ENCODE measurements around the gene RASGEF1B. TPM values are rescaled to one million over a fixed set of nuclear protein-coding genes. Genes with fewer than 3 reads are reported as not detected.

Gene RASGEF1B
- total RNA-seq, 1 donor from 2014 or later = 7.2 TPM

GRCh38 chr4:81508411-81509185, 36.9 kb upstream of the RASGEF1B start:
- no peak overlapping the region for H3K4me3 Mint-ChIP-seq
- TF ChIP-seq CTCF (IDR thresholded peaks at IDR 0.05; ENCODE audit: unreplicated experiment) = no peak
- no peaks in the 10 kb centered on the region for H3K9me3 Mint-ChIP-seq
- H3K4me1 Mint-ChIP-seq = peaks cover 42% of the 10 kb centered on the region
- no peaks in the 10 kb centered on the region for H3K36me3 Mint-ChIP-seq
- H3K27ac Mint-ChIP-seq = no peak overlapping the region
- no peaks in the 10 kb centered on the region for H3K27me3 Mint-ChIP-seq (ENCODE audit: low read depth)
- DNase-seq (ENCODE audit: low spot score in 2 of 2, unreplicated experiment in 2 of 2) = no peak

DNA sequence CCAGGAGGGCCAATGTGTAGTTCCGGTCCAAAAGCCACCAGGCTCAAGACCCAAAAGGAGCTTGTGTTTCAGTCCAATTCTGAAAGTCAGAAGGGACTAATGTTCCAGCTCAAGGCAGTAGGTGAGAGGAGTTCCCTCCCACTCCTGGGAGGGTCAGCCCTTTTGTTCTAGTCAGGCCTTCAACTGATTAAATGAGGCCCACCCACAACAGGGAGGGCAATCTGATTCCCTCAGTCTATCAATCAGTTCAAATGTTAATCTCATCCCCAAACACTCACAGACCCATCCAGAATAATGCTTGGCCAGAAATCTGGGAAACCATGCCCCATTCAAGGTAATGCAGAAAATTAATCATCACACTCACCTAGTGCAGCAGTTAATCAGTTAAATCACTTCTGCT, 35.8 kb upstream of the RASGEF1B start:
- Mint-ChIP-seq H3K4me3 (no peak overlapping the region), H3K27me3 (ENCODE audit: low read depth) (peaks cover 1% of the 10 kb centered on the region), H3K4me1 (peaks cover 35% of the 10 kb centered on the region), H3K36me3 (no peaks in the 10 kb centered on the region), H3K9me3 (no peaks in the 10 kb centered on the region), H3K27ac (no peak overlapping the region)
- TF ChIP-seq CTCF (IDR thresholded peaks at IDR 0.05; ENCODE audit: unreplicated experiment) = no peak
- DNase-seq (ENCODE audit: low spot score in 2 of 2, unreplicated experiment in 2 of 2) = no peak

- no peak for TF ChIP-seq CTCF (IDR thresholded peaks at IDR 0.05; ENCODE audit: unreplicated experiment)
- H3K27me3 Mint-ChIP-seq (ENCODE audit: low read depth) = peaks cover 2% of the 10 kb centered on the region
- H3K36me3 Mint-ChIP-seq = no peaks in the 10 kb centered on the region
- H3K4me3 Mint-ChIP-seq = no peak overlapping the region
- H3K9me3 Mint-ChIP-seq = no peaks in the 10 kb centered on the region
- peaks cover 32% of the 10 kb centered on the region for H3K4me1 Mint-ChIP-seq
- DNase-seq (ENCODE audit: low spot score in 2 of 2, unreplicated experiment in 2 of 2) = no peak
- H3K27ac Mint-ChIP-seq = no peak overlapping the region
Measured at GRCh38 chr4:81506731-81507130, 35.0 kb upstream of the RASGEF1B start.

- H3K27ac Mint-ChIP-seq = no peak overlapping the region
- no peaks in the 10 kb centered on the region for H3K9me3 Mint-ChIP-seq
- no peak for TF ChIP-seq CTCF (IDR thresholded peaks at IDR 0.05; ENCODE audit: unreplicated experiment)
- DNase-seq (ENCODE audit: low spot score in 2 of 2, unreplicated experiment in 2 of 2) = no peak
- no peaks in the 10 kb centered on the region for H3K36me3 Mint-ChIP-seq
- H3K27me3 Mint-ChIP-seq (ENCODE audit: low read depth) = peaks cover 2% of the 10 kb centered on the region
- peaks cover 34% of the 10 kb centered on the region for H3K4me1 Mint-ChIP-seq
- H3K4me3 Mint-ChIP-seq = no peak overlapping the region
Measured at GRCh38 chr4:81505726-81506125, 34.0 kb upstream of the RASGEF1B start.

GRCh38 chr4:81505004-81505598, 33.4 kb upstream of the RASGEF1B start:
- Mint-ChIP-seq H3K9me3 (no peaks in the 10 kb centered on the region), H3K36me3 (no peaks in the 10 kb centered on the region), H3K27ac (no peak overlapping the region), H3K4me1 (peaks cover 35% of the 10 kb centered on the region), H3K4me3 (no peak overlapping the region), H3K27me3 (ENCODE audit: low read depth) (peaks cover 2% of the 10 kb centered on the region)
- DNase-seq (ENCODE audit: low spot score in 2 of 2, unreplicated experiment in 2 of 2) = no peak
- TF ChIP-seq CTCF (IDR thresholded peaks at IDR 0.05; ENCODE audit: unreplicated experiment) = no peak
